Neuronal stem cell (in vitro differentiated cells): ENCODE data around the gene ISYNA1.

Source experiments
- DNase-seq: peaks from one replicate; pipeline ENCODE4 v3.0.0-alpha.2; 2013; ENCODE audit warnings: low spot score
- H2AFZ ChIP-seq: one replicate; pipeline ENCODE4 v1.6.1; 2013; ENCODE audit warnings: mild to moderate bottlenecking, low read length, inconsistent platforms
- H2AK5ac ChIP-seq: 2 replicates; pipeline ENCODE4 v1.6.1; 2013; ENCODE audit warnings: low read depth, mild to moderate bottlenecking, inconsistent platforms, low read length, moderate library complexity, mixed read lengths
- H2BK120ac ChIP-seq: 2 replicates; pipeline ENCODE4 v1.6.1; 2013; ENCODE audit warnings: low read depth, mild to moderate bottlenecking, inconsistent platforms, low read length, moderate library complexity, mixed read lengths
- H2BK12ac ChIP-seq: one replicate; pipeline ENCODE4 v1.6.1; 2013; ENCODE audit warnings: low read length, inconsistent platforms
- H2BK15ac ChIP-seq: 2 replicates; pipeline ENCODE4 v1.6.1; 2013; ENCODE audit warnings: mild to moderate bottlenecking, low read length, inconsistent platforms, mixed read lengths
- H2BK5ac ChIP-seq: one replicate; pipeline ENCODE4 v1.6.1; 2013; ENCODE audit warnings: inconsistent platforms, mild to moderate bottlenecking, low read length, moderate library complexity
- H3K14ac ChIP-seq: one replicate; pipeline ENCODE4 v1.6.1; 2013; ENCODE audit warnings: low read length, inconsistent platforms
- H3K18ac ChIP-seq: 2 replicates; pipeline ENCODE4 v1.6.1; 2013; ENCODE audit warnings: low read length, inconsistent platforms
- H3K23ac ChIP-seq: 2 replicates; pipeline ENCODE4 v1.6.1; 2013; ENCODE audit warnings: low read depth, mild to moderate bottlenecking, mixed read lengths, low read length, inconsistent platforms; ENCODE audit not compliant: poor library complexity
- H3K27ac ChIP-seq: replicated peaks from 3 replicates; pipeline ENCODE4 v1.5.1; 2013; ENCODE audit warnings: low read length, inconsistent platforms
- H3K27me3 ChIP-seq, 3 experiments: 2 replicates each; pipeline ENCODE4 v1.6.1; 2013; ENCODE audit warnings: low read length in 3 of 3, mild to moderate bottlenecking in 2 of 3, inconsistent platforms in 1 of 3, low read depth in 1 of 3, mixed read lengths in 1 of 3, moderate library complexity in 1 of 3; ENCODE audit not compliant: control insufficient read depth in 3 of 3, insufficient read depth in 3 of 3
- H3K36me3 ChIP-seq, 2 donors: replicated peaks in 1 of 2; 2 replicates each; pipeline ENCODE4 v1.6.1; 2013; ENCODE audit warnings: low read length in 2 of 2; ENCODE audit not compliant: control insufficient read depth in 2 of 2, insufficient read depth in 2 of 2
- H3K4ac ChIP-seq: 2 replicates; pipeline ENCODE4 v1.6.1; 2013; ENCODE audit warnings: inconsistent platforms, mild to moderate bottlenecking, low read length, moderate library complexity
- H3K4me1 ChIP-seq, 2 donors: 1 replicate in 1 of 2; 2 replicates in 1 of 2; pipeline ENCODE4 v1.6.1; 2013; ENCODE audit warnings: low read length in 2 of 2, low read depth in 1 of 2; ENCODE audit not compliant: control insufficient read depth in 2 of 2, insufficient read depth in 1 of 2
- H3K4me2 ChIP-seq: one replicate; pipeline ENCODE4 v1.6.1; 2013; ENCODE audit warnings: mild to moderate bottlenecking, low read length, inconsistent platforms; ENCODE audit not compliant: insufficient read depth, poor library complexity, severe bottlenecking
- H3K4me3 ChIP-seq, 2 donors: 2 replicates each; pipeline ENCODE4 v1.5.1; 2013; ENCODE audit warnings: low read length in 2 of 2, mild to moderate bottlenecking in 2 of 2, inconsistent platforms in 1 of 2, moderate library complexity in 1 of 2
- H3K79me1 ChIP-seq: one replicate; pipeline ENCODE4 v1.6.1; 2013; ENCODE audit warnings: low read depth, mild to moderate bottlenecking, inconsistent platforms, low read length, moderate library complexity
- H3K9ac ChIP-seq: one replicate; pipeline ENCODE4 v1.6.1; 2013; ENCODE audit warnings: mild to moderate bottlenecking, low read depth, low read length, inconsistent platforms; ENCODE audit not compliant: poor library complexity
- H3K9me3 ChIP-seq, 2 donors: replicated peaks in 1 of 2; 2 replicates each; pipeline versions ENCODE3 to v1.6.1; 2013; ENCODE audit warnings: low read length in 2 of 2, mild to moderate bottlenecking in 2 of 2, inconsistent platforms in 1 of 2, low read depth in 1 of 2, mixed read lengths in 1 of 2, moderate library complexity in 1 of 2; ENCODE audit not compliant: control insufficient read depth in 2 of 2, insufficient read depth in 1 of 2
- H4K8ac ChIP-seq: one replicate; pipeline ENCODE4 v1.6.1; 2013; ENCODE audit warnings: low read depth, mild to moderate bottlenecking, inconsistent platforms, low read length, moderate library complexity
- H4K91ac ChIP-seq: one replicate; pipeline ENCODE4 v1.6.1; 2013; ENCODE audit warnings: low read length, low read depth, mild to moderate bottlenecking, inconsistent platforms; ENCODE audit not compliant: poor library complexity
- WGBS, 2 donors: extraction: QIAGEN DNeasy Blood & Tissue Kit; methylation state at CpG; one replicate each; pipeline ENCODE4 v1.1.7; 2013; ENCODE audit warnings: missing lambda C conversion rate in 2 of 2, mixed read lengths in 1 of 2; ENCODE audit not compliant: insufficient read length in 2 of 2, insufficient replicate concordance in 1 of 2; ENCODE audit errors: extremely low coverage in 2 of 2; 5-methylcytosine and 5-hydroxymethylcytosine counted together

Gene ISYNA1

GRCh38 chr19:18443831-18444230 lies 5.9 kb upstream of the ISYNA1 start:
- no peak overlapping the region for H3K27ac ChIP-seq

DNA sequence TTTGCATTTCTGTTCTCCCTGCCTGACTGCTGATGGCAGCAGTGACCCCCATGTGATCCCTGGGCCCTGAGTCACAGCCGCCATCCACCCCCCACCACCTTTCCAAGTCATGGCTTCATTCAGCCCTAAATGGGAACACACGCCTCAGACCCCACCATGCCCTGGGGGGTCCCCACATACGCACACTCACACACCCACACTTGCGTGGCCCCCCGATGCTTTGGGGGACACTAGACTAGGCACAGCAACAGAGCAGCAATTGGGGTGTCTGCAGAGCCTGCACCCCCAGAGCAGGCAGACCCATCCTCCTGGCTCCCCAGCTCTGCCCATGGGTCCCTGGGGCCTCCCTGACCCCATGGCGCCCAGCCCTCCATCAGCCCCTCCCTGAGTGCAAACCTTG lies 5.5 kb upstream of the ISYNA1 start:
- WGBS, 2 donors, result no CpG with 5 or more reads among the region's 6 CpGs
- H4K91ac ChIP-seq, result no peak overlapping the region
- H2BK12ac ChIP-seq, result no peak overlapping the region
- peak overlapping the region; percentile 69 for H2AK5ac ChIP-seq
- H3K18ac ChIP-seq, result peak overlapping the region; percentile 66
- H3K9ac ChIP-seq, result peak overlapping the region; percentile 56
- no peak for DNase-seq
- no peak overlapping the region for H3K14ac ChIP-seq
- H3K27me3 ChIP-seq, result no peaks in the 10 kb centered on the region
- no peak overlapping the region for H2BK120ac ChIP-seq
- H3K79me1 ChIP-seq, result peaks cover under 1% of the 10 kb centered on the region
- H3K23ac ChIP-seq, result peak overlapping the region; percentile 36
- H3K4me2 ChIP-seq, result no peak overlapping the region
- no peak overlapping the region for H3K27ac ChIP-seq
- no peak overlapping the region for H2AFZ ChIP-seq
- no peak overlapping the region for H2BK15ac ChIP-seq
- peaks cover 8 to 25% of the 10 kb centered on the region in 2 donors for H3K36me3 ChIP-seq
- H3K4me3 ChIP-seq, result no peak overlapping the region
- H2BK5ac ChIP-seq, result peak overlapping the region; percentile 22
- peaks cover 0 to 4% of the 10 kb centered on the region in 2 donors for H3K9me3 ChIP-seq
- no peak overlapping the region for H4K8ac ChIP-seq
- H3K4ac ChIP-seq, result no peak overlapping the region
- H3K4me1 ChIP-seq, result peaks cover 34 to 43% of the 10 kb centered on the region in 2 donors

More at GRCh38 chr19:18443831-18444230, 5.9 kb upstream of the ISYNA1 start:
- Histone ChIP-seq H4K8ac (no peak overlapping the region), H2BK12ac (no peak overlapping the region), H2BK5ac (peak overlapping the region; percentile 22), H2BK15ac (no peak overlapping the region), H3K4ac (peak overlapping the region; percentile 10), H2AK5ac (peak overlapping the region; percentile 69), H3K9me3 (peaks cover 0 to 4% of the 10 kb centered on the region in 2 donors), H3K9ac (peak overlapping the region; percentile 56), H3K4me2 (no peak overlapping the region), H3K14ac (no peak overlapping the region), H2BK120ac (no peak overlapping the region), H3K36me3 (peaks cover 10 to 29% of the 10 kb centered on the region in 2 donors), H3K27me3 (no peaks in the 10 kb centered on the region), H3K79me1 (peaks cover 1% of the 10 kb centered on the region), H2AFZ (no peak overlapping the region), H3K18ac (peak overlapping the region; percentile 44), H3K4me3 (no peak overlapping the region), H3K23ac (peak overlapping the region; percentile 36), H3K4me1 (peaks cover 31 to 39% of the 10 kb centered on the region in 2 donors), H4K91ac (no peak overlapping the region)
- DNase-seq, result no peak
- WGBS, 2 donors, result no CpG with 5 or more reads among the region's 11 CpGs

- Histone ChIP-seq H3K4ac (no peak overlapping the region), H2BK120ac (no peak overlapping the region), H2BK5ac (no peak overlapping the region), H2AK5ac (no peak overlapping the region), H3K27me3 (no peaks in the 10 kb centered on the region), H3K27ac (no peak overlapping the region), H3K36me3 (peaks cover 8 to 21% of the 10 kb centered on the region in 2 donors), H3K79me1 (no peaks in the 10 kb centered on the region), H3K4me1 (peaks cover 37 to 44% of the 10 kb centered on the region in 2 donors), H2BK15ac (no peak overlapping the region), H4K91ac (no peak overlapping the region), H2BK12ac (no peak overlapping the region), H2AFZ (no peak overlapping the region), H3K14ac (no peak overlapping the region), H3K4me3 (no peak overlapping the region), H3K9ac (no peak overlapping the region), H3K18ac (peak overlapping the region; percentile 51), H3K9me3 (peaks cover 0 to 4% of the 10 kb centered on the region in 2 donors), H3K23ac (no peak overlapping the region), H4K8ac (no peak overlapping the region), H3K4me2 (no peak overlapping the region)
- no peak for DNase-seq
- no CpG with 5 or more reads among the region's 12 CpGs for whole genome bisulfite sequencing, 2 donors
Measured at GRCh38 chr19:18442941-18443340, 5.0 kb upstream of the ISYNA1 start.

GRCh38 chr19:18441804-18442788 lies 4.2 kb upstream of the ISYNA1 start:
- H3K4me2 ChIP-seq, result no peak overlapping the region
- no peak overlapping the region for H2BK120ac ChIP-seq
- no peak overlapping the region for H3K4ac ChIP-seq
- peak overlapping the region; percentile 56 for H2BK5ac ChIP-seq
- H3K9me3 ChIP-seq, result peaks cover 0 to 4% of the 10 kb centered on the region in 2 donors
- H3K27me3 ChIP-seq, result no peaks in the 10 kb centered on the region
- H3K79me1 ChIP-seq, result peaks cover 3% of the 10 kb centered on the region
- no peak overlapping the region for H2AFZ ChIP-seq
- H3K18ac ChIP-seq, result no peak overlapping the region
- no peak overlapping the region for H2BK12ac ChIP-seq
- 100% methylated on average over 1 to 2 of the region's 5 CpGs for whole genome bisulfite sequencing, 2 donors
- no peak overlapping the region for H4K8ac ChIP-seq
- peak overlapping the region; percentile 56 for H2BK15ac ChIP-seq
- peaks cover 8 to 21% of the 10 kb centered on the region in 2 donors for H3K36me3 ChIP-seq
- H2AK5ac ChIP-seq, result peak overlapping the region; percentile 54
- H3K4me3 ChIP-seq, result peak overlapping the region in 1 of 2 donors; percentile 47
- H3K4me1 ChIP-seq, result peaks cover 33 to 40% of the 10 kb centered on the region in 2 donors
- no peak overlapping the region for H3K9ac ChIP-seq
- no peak overlapping the region for H3K27ac ChIP-seq
- peak overlapping the region; percentile 6 for H4K91ac ChIP-seq
- peak overlapping the region; percentile 63 for H3K14ac ChIP-seq
- peak overlapping the region; percentile 8 for H3K23ac ChIP-seq
- DNase-seq, result no peak
